AG04449 (cell line): ENCODE results near the gene AP3M1.

ENCODE experiments used
- CTCF ChIA-PET: fragments of 350-600 bp; formaldehyde crosslinking; extraction: SDS; loops from one replicate; lab custom pipeline; 2021; ENCODE audit warnings: antibody characterized with exemption; lab: Yijun Ruan, JAX
- POLR2A ChIA-PET: fragments of 400-600, 350-600 bp; formaldehyde crosslinking; extraction: SDS; loops from one replicate; lab custom pipeline; 2020; ENCODE audit warnings: antibody characterized with exemption, inconsistent platforms; lab: Yijun Ruan, JAX
- DNase-seq: peaks from one replicate; pipeline ENCODE4 v3.0.0-alpha.2; 2010; ENCODE audit warnings: low read depth, low spot score
- H3K4me3 ChIP-seq: 2 replicates; pipeline ENCODE4 v1.5.1; 2011; ENCODE audit warnings: low read depth, mild to moderate bottlenecking, control low read depth, low read length
- CTCF ChIP-seq: IDR thresholded peaks from one replicate; pipeline ENCODE4 v1.5.1; 2011; ENCODE audit warnings: mild to moderate bottlenecking, moderate library complexity, low read length, control low read depth, inconsistent platforms; ENCODE audit not compliant: insufficient read depth; ENCODE audit errors: missing control alignments

AP3M1 gene

GRCh38 chr10:74075906-74076305 lies 74.7 kb downstream of the AP3M1 start:
- H3K4me3 ChIP-seq: no peak overlapping the region
- POLR2A ChIA-PET: interaction anchor here (0.5 to 0.6 kb wide), 2 partner anchors 68 to 97 kb away, joined by 3 read pairs; no protein-coding TSS in a partner anchor
- DNase-seq: no peak
- CTCF ChIA-PET: interaction anchor here (0.9 to 2.0 kb wide), 8 partner anchors 15 to 189 kb away, joined by 3 to 6 read pairs (median 4); no protein-coding TSS in a partner anchor
- no peak for TF ChIP-seq CTCF

- TF ChIP-seq CTCF: no peak
- DNase-seq: no peak
- ChIA-PET POLR2A (no interaction called here), CTCF (interaction anchor here (1.1 to 2.6 kb wide), 5 partner anchors 11 to 237 kb away, joined by 3 to 8 read pairs (median 3); no protein-coding TSS in a partner anchor)
- no peak overlapping the region for H3K4me3 ChIP-seq
Observed at GRCh38 chr10:74072503-74072902, 78.1 kb downstream of the AP3M1 start.

- no peak for TF ChIP-seq CTCF
- POLR2A ChIA-PET: interaction anchor here (0.6 to 1.2 kb wide), 5 partner anchors 19 to 105 kb away, joined by 3 to 6 read pairs (median 4); partner anchors contain the start of gene VCL
- CTCF ChIA-PET: interaction anchor here (0.5 to 2.6 kb wide), 8 partner anchors 10 to 236 kb away, joined by 3 to 8 read pairs (median 3); no protein-coding TSS in a partner anchor
- H3K4me3 ChIP-seq: no peak overlapping the region
- DNase-seq: peak; percentile 68
Observed at GRCh38 chr10:74071157-74071556, 79.5 kb downstream of the AP3M1 start.
